Measurements from ENCODE around the gene FCRL5. TPM values are rescaled to one million over a fixed set of nuclear protein-coding genes. Genes with fewer than 3 reads are reported as not detected.

The FCRL5 gene
- total RNA-seq, 6 experiments from 2014 or later = not detected

DNA sequence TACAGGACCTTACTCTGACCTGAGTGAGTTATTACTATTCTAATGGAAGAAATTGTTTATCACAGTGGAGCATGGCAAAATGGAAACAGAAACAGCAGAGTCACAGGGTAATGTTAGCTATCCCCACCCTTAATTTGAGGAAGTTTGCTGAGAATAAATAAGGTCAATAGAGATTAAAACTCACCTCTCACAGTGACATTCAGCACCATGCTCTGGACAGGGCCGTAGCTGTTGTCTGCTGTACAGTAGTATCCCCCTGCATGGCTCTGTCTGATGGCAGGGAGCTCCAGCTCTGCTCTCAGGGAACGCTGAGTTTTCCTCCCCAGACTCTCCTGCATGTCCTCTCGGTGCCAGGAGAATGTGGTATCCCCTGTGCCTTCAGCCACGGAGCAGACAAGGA is 33.7 kb upstream of the FCRL5 start:
- DNase-seq = no peak
- no peak overlapping the region for H3K4me3 Mint-ChIP-seq
- no peak for TF ChIP-seq CTCF (IDR thresholded peaks at IDR 0.05)
- H3K9me3 Mint-ChIP-seq = no peaks in the 10 kb centered on the region
- peaks cover 4% of the 10 kb centered on the region for H3K27me3 Mint-ChIP-seq (ENCODE audit: insufficient read depth)
- H3K36me3 Mint-ChIP-seq (ENCODE audit: low read depth) = no peaks in the 10 kb centered on the region
- H3K27ac Mint-ChIP-seq = no peak overlapping the region
- no peaks in the 10 kb centered on the region for H3K4me1 Mint-ChIP-seq (ENCODE audit: low read depth)

DNA sequence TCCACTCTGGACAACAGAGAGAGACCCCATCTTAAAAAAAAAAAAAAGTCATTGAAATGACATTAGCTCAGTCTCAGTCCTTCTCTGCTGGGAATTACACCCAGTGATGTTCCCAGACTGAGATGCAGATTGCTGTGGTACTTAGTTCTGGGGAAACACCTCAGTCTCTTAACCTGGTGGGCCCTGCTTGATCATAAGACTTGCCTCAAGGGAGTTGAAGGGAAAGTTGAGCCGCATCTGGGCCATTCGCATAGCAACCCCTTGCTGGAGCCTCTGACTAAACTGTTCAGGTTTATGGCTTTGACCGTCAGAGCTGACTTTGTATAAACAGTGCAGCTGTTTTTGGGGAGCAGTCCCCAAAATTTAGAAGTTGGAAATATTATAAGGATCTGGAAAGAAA is 32.2 kb upstream of the FCRL5 start:
- H3K9me3 Mint-ChIP-seq = no peaks in the 10 kb centered on the region
- H3K4me1 Mint-ChIP-seq (ENCODE audit: low read depth) = no peaks in the 10 kb centered on the region
- peaks cover 4% of the 10 kb centered on the region for H3K27me3 Mint-ChIP-seq (ENCODE audit: insufficient read depth)
- H3K4me3 Mint-ChIP-seq = no peak overlapping the region
- TF ChIP-seq CTCF (IDR thresholded peaks at IDR 0.05) = no peak
- H3K36me3 Mint-ChIP-seq (ENCODE audit: low read depth) = no peaks in the 10 kb centered on the region
- H3K27ac Mint-ChIP-seq = no peak overlapping the region
- no peak for DNase-seq

DNA sequence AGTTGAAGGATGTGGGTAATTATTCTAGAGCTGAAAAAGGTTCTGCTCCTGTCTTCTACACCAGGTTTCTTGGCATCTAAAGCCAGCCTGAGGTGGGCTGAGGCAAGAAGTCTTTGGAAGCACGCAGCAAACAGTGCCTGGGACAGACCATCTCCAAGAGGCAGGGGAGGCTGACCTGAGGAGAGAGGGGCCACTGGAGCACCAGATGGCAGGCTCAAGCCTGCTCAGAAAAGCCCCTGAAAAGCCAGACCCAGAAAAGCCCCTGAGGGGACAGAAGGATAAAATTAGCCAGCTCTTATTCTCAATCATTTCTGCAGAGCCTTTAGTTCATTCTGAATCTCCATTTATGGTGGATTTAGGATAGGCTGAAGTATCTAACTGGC is 28.5 kb upstream of the FCRL5 start:
- Mint-ChIP-seq H3K9me3 (no peaks in the 10 kb centered on the region), H3K27ac (no peak overlapping the region), H3K4me3 (no peak overlapping the region), H3K4me1 (ENCODE audit: low read depth) (no peaks in the 10 kb centered on the region), H3K36me3 (ENCODE audit: low read depth) (no peaks in the 10 kb centered on the region), H3K27me3 (ENCODE audit: insufficient read depth) (peaks cover 4% of the 10 kb centered on the region)
- no peak for DNase-seq
- no peak for TF ChIP-seq CTCF (IDR thresholded peaks at IDR 0.05)

GRCh38 chr1:157580179-157580827 is 28.0 kb upstream of the FCRL5 start:
- DNase-seq = peak; percentile 41
- H3K27ac Mint-ChIP-seq = no peak overlapping the region
- no peak overlapping the region for H3K4me3 Mint-ChIP-seq
- H3K4me1 Mint-ChIP-seq (ENCODE audit: low read depth) = no peaks in the 10 kb centered on the region
- H3K36me3 Mint-ChIP-seq (ENCODE audit: low read depth) = no peaks in the 10 kb centered on the region
- peak; percentile 85 for TF ChIP-seq CTCF (IDR thresholded peaks at IDR 0.05)
- no peaks in the 10 kb centered on the region for H3K9me3 Mint-ChIP-seq
- H3K27me3 Mint-ChIP-seq (ENCODE audit: insufficient read depth) = peaks cover 3% of the 10 kb centered on the region

- Mint-ChIP-seq H3K4me3 (no peak overlapping the region), H3K36me3 (ENCODE audit: low read depth) (no peaks in the 10 kb centered on the region), H3K27ac (no peak overlapping the region), H3K4me1 (ENCODE audit: low read depth) (no peaks in the 10 kb centered on the region), H3K27me3 (ENCODE audit: insufficient read depth) (peaks cover 4% of the 10 kb centered on the region; the same call in 1 of the 2 replicates), H3K9me3 (no peaks in the 10 kb centered on the region)
- DNase-seq = no peak
- TF ChIP-seq CTCF (IDR thresholded peaks at IDR 0.05) = no peak
These were observed 25.1 kb upstream of the FCRL5 start for GRCh38 chr1:157577420-157577819.

All from HFFc6 (cell line).